H1 (cell line): ENCODE results near the gene LMX1B. TPM values are rescaled to one million over a fixed set of nuclear protein-coding genes. Genes with fewer than 3 reads are reported as not detected.

Experiments used
- CBX5 ChIP-seq: fragments of 300-800, 300-1000 bp; sonication (generic); IDR thresholded peaks from 2 replicates; pipeline ENCODE4 v1.7.1; 2016; ENCODE audit warnings: antibody characterized with exemption, low read length, low read depth
- CBX8 ChIP-seq: fragments of 300-800, 300-1000 bp; sonication (generic); IDR thresholded peaks from 2 replicates; pipeline ENCODE4 v1.7.1; 2016; ENCODE audit warnings: low read depth, low read length, borderline replicate concordance
- GTF2F1 ChIP-seq: IDR thresholded peaks from 2 replicates; pipeline ENCODE4 v1.6.1; 2012; ENCODE audit warnings: low read depth, low read length, improper control_type of control experiment, borderline replicate concordance
- HDAC2 ChIP-seq, 2 experiments: fragments of 300-600 bp in 1 of 2; sonication (generic) in 1 of 2; IDR thresholded peaks; 2 replicates each; pipeline ENCODE4 v1.6.1; 2011 to 2012; ENCODE audit warnings: low read depth in 2 of 2, low read length in 2 of 2, mild to moderate bottlenecking in 2 of 2, moderate library complexity in 2 of 2, borderline replicate concordance in 1 of 2, inconsistent platforms in 1 of 2
- HDAC6 ChIP-seq: IDR thresholded peaks from one replicate; pipeline ENCODE4 v1.7.1; 2012; ENCODE audit warnings: low read depth, mild to moderate bottlenecking, inconsistent platforms, low read length, moderate library complexity
- KDM5A ChIP-seq: fragments of 200-600 bp; IDR thresholded peaks from 2 replicates; pipeline ENCODE4 v1.7.1; 2012; ENCODE audit warnings: mild to moderate bottlenecking, low read length, inconsistent platforms, mixed read lengths
- RNF2 ChIP-seq: fragments of 200-900, 300-1000 bp; sonication (generic); IDR thresholded peaks from 2 replicates; pipeline ENCODE4 v1.7.1; 2016; ENCODE audit warnings: borderline replicate concordance, low read depth, mild to moderate bottlenecking, antibody characterized with exemption, low read length; ENCODE audit not compliant: poor library complexity, severe bottlenecking; ENCODE audit errors: missing control alignments
- SAP30 ChIP-seq: fragments of 300-600 bp; sonication (generic); IDR thresholded peaks from 2 replicates; pipeline ENCODE4 v1.7.1; 2012; ENCODE audit warnings: low read length, moderate library complexity, mild to moderate bottlenecking, inconsistent platforms; ENCODE audit not compliant: insufficient read depth, insufficient replicate concordance
- SIRT6 ChIP-seq: IDR thresholded peaks from one replicate; pipeline ENCODE4 v1.7.1; 2012; ENCODE audit warnings: low read length, inconsistent platforms
- SP2 ChIP-seq: IDR thresholded peaks from 2 replicates; pipeline ENCODE4 v1.6.1; 2012; ENCODE audit warnings: mild to moderate bottlenecking, low read length, inconsistent platforms
- SP4 ChIP-seq: IDR thresholded peaks from 2 replicates; pipeline ENCODE4 v1.6.1; 2012; ENCODE audit warnings: low read length, inconsistent platforms
- SUZ12 ChIP-seq: fragments of 200-600 bp; sonication (generic); IDR thresholded peaks from 2 replicates; pipeline ENCODE4 v1.6.1; 2012; ENCODE audit warnings: mild to moderate bottlenecking, inconsistent platforms, low read length, moderate library complexity, mixed read lengths
- polyA plus RNA-seq, 7 experiments: library from polyadenylated mRNA; depleted of rRNA in 3 of 7; stranded (reverse) in 5 of 7; unstranded in 2 of 7; fragments of >200 nt in 5 of 7; fragments of 200-250 nt in 2 of 7; gene quantifications; 1 replicate in 5 of 7; 2 replicates in 1 of 7; 4 replicates in 1 of 7; pipeline versions ENCODE4 v1.2.1 to v1.2.3, GENCODE V29; 2011 to 2013; ENCODE audit warnings: missing spikeins in 2 of 7, mixed read lengths in 2 of 7
- total RNA-seq: library from RNA; stranded (reverse); fragmentation: NEBNext Ultra II Directional; extraction: Animal tissue kit (Norgen Biotek cat#: 25700); gene quantifications from 2 replicates; pipeline ENCODE4 v1.2.1, GENCODE V29; 2021

The LMX1B gene
- total and polyA plus RNA-seq, 2 of the 8 experiments (the other 6 are each of a cell fraction or from before 2014, with no cell fraction given) = 0.09 to 0.37 TPM

- TF ChIP-seq GTF2F1 (no peak), CBX8 (no peak), RNF2 (no peak), SAP30 (no peak), SP2 (no peak), SIRT6 (no peak), KDM5A (no peak), SP4 (no peak), SUZ12 (no peak), CBX5 (no peak), HDAC2 (IDR thresholded peaks at IDR 0.05; ENCODE audit: borderline replicate concordance in 1 of 2, low read depth in 2 of 2, low read length in 2 of 2) (peak in 1 of 2 experiments; percentile 82; a peak in 2 of 4 replicates), HDAC6 (no peak)
These were observed 59.0 kb downstream of the LMX1B start (continued) for GRCh38 chr9:126672634-126673284.
